B cell (primary cell): ENCODE measurements around the gene SDCCAG8. TPM values are rescaled to one million over a fixed set of nuclear protein-coding genes. Genes with fewer than 3 reads are reported as not detected.
A peak's percentile ranks its signal among the peaks of the same experiment; 100 is the strongest.

ENCODE experiments used
- ATAC-seq: fragments of 200-7000 bp; cut with Tn5 transposase; one replicate; pipeline ENCODE4 v1.10.0; 2021; ENCODE audit warnings: low read depth, mild to moderate bottlenecking, moderate number of reproducible peaks, moderate library complexity
- CTCF ChIA-PET: fragments of 350-600 bp; sonication (Branson Sonifier 250); formaldehyde crosslinking; loops from one replicate; lab custom pipeline; 2021; ENCODE audit warnings: antibody characterized with exemption, inconsistent platforms; lab: Charles Lee
- POLR2A ChIA-PET: fragments of 350-600 bp; sonication (Branson Sonifier 250); formaldehyde crosslinking; loops from one replicate; lab custom pipeline; 2021; ENCODE audit warnings: antibody characterized with exemption; lab: Charles Lee
- DNase-seq: peaks from one replicate; pipeline ENCODE4 v3.0.0; 2013
- H2AFZ ChIP-seq: 2 replicates; pipeline ENCODE4 v1.6.1; 2012; ENCODE audit warnings: mild to moderate bottlenecking, low read depth, low read length; ENCODE audit not compliant: insufficient read depth, poor library complexity, severe bottlenecking
- H3K27ac ChIP-seq, 2 donors: 1 replicate in 1 of 2; 2 replicates in 1 of 2; pipeline ENCODE4 v1.5.1; 2012 to 2013; ENCODE audit warnings: low read length in 2 of 2, mild to moderate bottlenecking in 2 of 2, moderate library complexity in 1 of 2
- H3K27me3 ChIP-seq, 4 experiments: fragments of 200-600 bp in 1 of 4; sonication (generic) in 1 of 4; replicated peaks in 1 of 4; 1 replicate in 2 of 4; 2 replicates in 2 of 4; pipeline versions ENCODE4 v1.6.1 to v1.7.0; 2013 to 2016; ENCODE audit warnings: low read length in 3 of 4, mild to moderate bottlenecking in 2 of 4, mixed read lengths in 1 of 4, moderate library complexity in 1 of 4; ENCODE audit not compliant: insufficient read depth in 4 of 4, control insufficient read depth in 3 of 4; ENCODE audit errors: control extremely low read depth in 1 of 4
- H3K36me3 ChIP-seq, 2 experiments: replicated peaks in 1 of 2; 1 replicate in 1 of 2; 2 replicates in 1 of 2; pipeline versions ENCODE4 v1.6.1 to v1.7.1; 2013; ENCODE audit warnings: low read length in 1 of 2; ENCODE audit not compliant: insufficient read depth in 2 of 2, control insufficient read depth in 1 of 2; ENCODE audit errors: control extremely low read depth in 1 of 2, extremely low read depth in 1 of 2
- H3K4me1 ChIP-seq, 2 donors: fragments of 200-600 bp in 1 of 2; sonication (generic) in 1 of 2; 1 replicate in 1 of 2; 2 replicates in 1 of 2; pipeline versions ENCODE4 v1.5.1 to v1.6.1; 2013 to 2017; ENCODE audit warnings: low read length in 2 of 2; ENCODE audit not compliant: control insufficient read depth in 2 of 2, insufficient read depth in 2 of 2
- H3K4me2 ChIP-seq: replicated peaks from 2 replicates; pipeline ENCODE3; 2012; ENCODE audit warnings: mild to moderate bottlenecking, low read depth, low read length; ENCODE audit not compliant: poor library complexity, severe bottlenecking
- H3K4me3 ChIP-seq, 5 experiments: fragments of 200-600 bp in 1 of 5; sonication (generic) in 1 of 5; 1 replicate in 3 of 5; 2 replicates in 2 of 5; pipeline versions ENCODE4 v1.5.1 to v1.7.0; 2011 to 2016; ENCODE audit warnings: low read length in 4 of 5, mild to moderate bottlenecking in 4 of 5, low read depth in 2 of 5, control low read depth in 1 of 5, moderate library complexity in 1 of 5; ENCODE audit not compliant: insufficient read depth in 1 of 5; ENCODE audit errors: control extremely low read depth in 1 of 5, extremely low read depth in 1 of 5
- H3K79me2 ChIP-seq: fragments of 200-600 bp; sonication (generic); one replicate; pipeline ENCODE4 v1.6.0; 2016; ENCODE audit warnings: low read length; ENCODE audit not compliant: control insufficient read depth, insufficient read depth
- H3K9ac ChIP-seq: fragments of 200-600 bp; sonication (generic); 2 replicates; pipeline ENCODE4 v1.6.1; 2017; ENCODE audit warnings: mild to moderate bottlenecking, low read length, moderate library complexity
- H3K9me3 ChIP-seq, 3 donors: one replicate each; pipeline versions ENCODE4 v1.6.1 to v1.7.1; 2013; ENCODE audit warnings: low read length in 2 of 3; ENCODE audit not compliant: control insufficient read depth in 2 of 3, insufficient read depth in 1 of 3; ENCODE audit errors: control extremely low read depth in 1 of 3
- H4K20me1 ChIP-seq: 2 replicates; pipeline ENCODE4 v1.6.0; 2012; ENCODE audit warnings: mild to moderate bottlenecking, low read length; ENCODE audit not compliant: insufficient read depth, control insufficient read depth, poor library complexity, severe bottlenecking
- H3K27ac Mint-ChIP-seq: one replicate; pipeline ENCODE4 v1.8.0; 2021; ENCODE audit warnings: mixed read lengths
- H3K27me3 Mint-ChIP-seq: one replicate; pipeline ENCODE4 v1.8.0; 2021; ENCODE audit warnings: mixed read lengths
- H3K4me1 Mint-ChIP-seq: one replicate; pipeline ENCODE4 v1.8.0; 2021; ENCODE audit warnings: mixed read lengths
- H3K4me3 Mint-ChIP-seq: one replicate; pipeline ENCODE4 v1.8.0; 2021; ENCODE audit warnings: mixed read lengths
- H3K9me3 Mint-ChIP-seq: one replicate; pipeline ENCODE4 v1.8.0; 2022; ENCODE audit warnings: mixed read lengths; ENCODE audit not compliant: insufficient read depth
- EZH2 ChIP-seq: IDR thresholded peaks from 2 replicates; pipeline ENCODE4 v1.6.1; 2012; ENCODE audit warnings: borderline replicate concordance, low read depth, mild to moderate bottlenecking, moderate library complexity, low read length; ENCODE audit not compliant: insufficient read depth, poor library complexity, severe bottlenecking
- WGBS: methylation state at CpG from one replicate; pipeline ENCODE4 v1.1.5; 2013; ENCODE audit warnings: missing lambda C conversion rate; ENCODE audit not compliant: insufficient coverage; 5-methylcytosine and 5-hydroxymethylcytosine counted together
- intact Hi-C: fragments of 100-400 bp; cut with micrococcal nuclease; formaldehyde crosslinking; loops from one replicate; pipeline ENCODE4 v1.10.0; 2022
- polyA plus RNA-seq: library from polyadenylated mRNA; depleted of rRNA; stranded (reverse); fragments of >200 nt; gene quantifications from 2 replicates; pipeline ENCODE4 v1.2.3, GENCODE V29; 2012
- total RNA-seq, 2 donors: library from RNA; stranded (reverse); fragments of 120-200 nt in 1 of 2; gene quantifications; 1 replicate in 1 of 2; 2 replicates in 1 of 2; pipeline versions ENCODE4 v1.2.3 to v1.2.4, GENCODE V29; 2013 to 2022
- TF ChIP-seq, protein P1 (sequence below): fragments of 200-600 bp; IDR thresholded peaks from one replicate; pipeline ENCODE4 v1.8.0; 2022; ENCODE audit warnings: antibody characterized with exemption, mild to moderate bottlenecking

SDCCAG8 gene
- total and polyA plus RNA-seq, 2 donors (not counting 1 experiment from before 2014, with no cell fraction given), result 37.1 to 60.7 TPM

DNA sequence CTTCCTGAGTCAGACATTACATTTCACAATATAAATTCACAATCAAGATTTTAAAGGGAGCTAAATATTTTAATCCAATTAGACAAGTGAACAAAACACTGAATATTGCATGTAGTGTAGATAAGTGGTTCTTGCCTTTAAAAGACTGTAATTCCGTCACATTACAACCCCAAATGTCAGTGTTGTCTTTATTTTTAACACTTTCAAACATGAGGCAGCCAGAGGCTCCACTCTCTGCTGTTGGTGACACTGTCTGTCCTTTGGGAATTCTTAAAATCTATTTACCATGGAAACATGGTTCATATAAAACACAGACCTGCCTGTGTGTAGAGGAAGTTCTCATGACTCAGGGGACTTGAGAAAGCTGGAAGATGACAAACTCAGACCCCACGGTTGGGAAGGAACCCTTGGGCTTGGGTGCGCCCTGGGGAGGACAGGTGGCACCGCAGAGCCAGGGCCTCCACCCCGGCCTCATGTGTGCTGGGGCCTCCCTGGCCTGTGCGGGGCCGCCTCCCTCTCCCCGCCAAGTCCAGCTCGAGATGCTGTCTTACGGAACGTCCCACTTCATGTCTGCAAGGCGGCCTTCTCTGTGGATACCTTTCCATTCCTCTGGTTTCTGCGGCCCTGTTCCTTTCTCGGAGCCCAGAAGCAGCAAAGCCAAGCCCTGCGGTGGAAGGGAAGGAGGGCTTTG, 239.0 kb downstream of the SDCCAG8 start:
- peaks cover 0 to 9% of the 10 kb centered on the region in 2 experiments for H3K36me3 ChIP-seq
- no peak overlapping the region for H2AFZ ChIP-seq
- H4K20me1 ChIP-seq, result no peaks in the 10 kb centered on the region
- POLR2A ChIA-PET, result no interaction called here
- Mint-ChIP-seq H3K27me3 (no peaks in the 10 kb centered on the region), H3K9me3 (no peaks in the 10 kb centered on the region), H3K4me1 (peaks cover 8% of the 10 kb centered on the region), H3K27ac (no peak overlapping the region), H3K4me3 (no peak overlapping the region)
- H3K4me2 ChIP-seq, result no peak overlapping the region
- no peak for DNase-seq
- no peak overlapping the region for H3K27ac ChIP-seq
- H3K4me1 ChIP-seq, result peaks cover 9 to 12% of the 10 kb centered on the region in 2 donors
- intact Hi-C loops, result no loop called here
- H3K4me3 ChIP-seq, result no peak overlapping the region
- no peak for ATAC-seq
- no peak for TF ChIP-seq EZH2
- TF ChIP-seq, protein P1, sequence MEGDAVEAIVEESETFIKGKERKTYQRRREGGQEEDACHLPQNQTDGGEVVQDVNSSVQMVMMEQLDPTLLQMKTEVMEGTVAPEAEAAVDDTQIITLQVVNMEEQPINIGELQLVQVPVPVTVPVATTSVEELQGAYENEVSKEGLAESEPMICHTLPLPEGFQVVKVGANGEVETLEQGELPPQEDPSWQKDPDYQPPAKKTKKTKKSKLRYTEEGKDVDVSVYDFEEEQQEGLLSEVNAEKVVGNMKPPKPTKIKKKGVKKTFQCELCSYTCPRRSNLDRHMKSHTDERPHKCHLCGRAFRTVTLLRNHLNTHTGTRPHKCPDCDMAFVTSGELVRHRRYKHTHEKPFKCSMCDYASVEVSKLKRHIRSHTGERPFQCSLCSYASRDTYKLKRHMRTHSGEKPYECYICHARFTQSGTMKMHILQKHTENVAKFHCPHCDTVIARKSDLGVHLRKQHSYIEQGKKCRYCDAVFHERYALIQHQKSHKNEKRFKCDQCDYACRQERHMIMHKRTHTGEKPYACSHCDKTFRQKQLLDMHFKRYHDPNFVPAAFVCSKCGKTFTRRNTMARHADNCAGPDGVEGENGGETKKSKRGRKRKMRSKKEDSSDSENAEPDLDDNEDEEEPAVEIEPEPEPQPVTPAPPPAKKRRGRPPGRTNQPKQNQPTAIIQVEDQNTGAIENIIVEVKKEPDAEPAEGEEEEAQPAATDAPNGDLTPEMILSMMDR, result no peak
- WGBS, result 60% methylated on average over 14 of the region's 15 CpGs
- no peaks in the 10 kb centered on the region for H3K79me2 ChIP-seq
- H3K27me3 ChIP-seq, result no peaks in the 10 kb centered on the region
- CTCF ChIA-PET, result no interaction called here
- H3K9ac ChIP-seq, result no peak overlapping the region
- peaks cover 0 to 3% (median 0%) of the 10 kb centered on the region in 3 donors for H3K9me3 ChIP-seq

DNA sequence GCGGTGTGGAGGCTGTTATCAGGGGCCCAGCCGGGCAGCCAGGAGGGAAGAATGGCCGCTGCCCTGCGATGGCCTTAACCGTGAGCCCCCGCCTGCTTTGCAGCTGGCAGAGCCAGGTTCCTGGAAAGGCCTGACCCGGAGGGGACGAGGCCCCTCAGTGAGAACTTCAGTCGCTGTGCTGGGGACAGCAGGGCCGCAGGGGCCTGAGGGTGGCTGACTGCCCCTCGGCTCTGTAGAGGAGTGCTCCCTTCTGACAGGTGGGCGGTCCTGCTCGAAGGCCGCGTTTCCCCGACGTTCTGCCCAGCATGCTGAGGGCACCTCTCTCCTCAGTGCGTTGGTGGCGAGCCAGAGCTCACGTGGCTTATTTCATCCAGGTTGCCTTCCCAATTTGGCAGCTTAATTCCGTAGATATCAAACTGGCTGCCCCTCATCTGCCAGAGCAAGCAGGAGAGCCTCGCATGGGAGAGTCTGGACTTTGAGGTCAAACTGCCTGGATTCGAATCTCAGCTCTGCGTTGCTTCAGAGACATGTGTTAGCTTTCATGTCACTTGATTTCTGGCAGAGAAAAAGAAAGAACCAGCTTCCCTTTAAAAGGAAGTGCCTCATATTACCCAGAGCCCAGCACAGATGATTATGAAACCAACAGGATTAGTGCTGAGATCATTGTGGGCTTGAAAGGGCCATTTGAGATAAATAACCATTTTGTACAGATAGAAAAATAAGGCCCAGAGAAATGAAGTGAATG, 239.8 kb downstream of the SDCCAG8 start:
- WGBS, result 75% methylated on average over 23 of the region's 24 CpGs
- DNase-seq (no peak), ATAC-seq (no peak)
- Histone ChIP-seq H3K36me3 (peaks cover 0 to 5% of the 10 kb centered on the region in 2 experiments), H4K20me1 (no peaks in the 10 kb centered on the region), H3K4me3 (no peak overlapping the region), H2AFZ (peak overlapping the region; percentile 29), H3K27me3 (no peaks in the 10 kb centered on the region), H3K9me3 (peaks cover 0 to 3% (median 0%) of the 10 kb centered on the region in 3 donors), H3K9ac (no peak overlapping the region), H3K4me2 (peak overlapping the region; percentile 38), H3K27ac (peak overlapping the region in 1 of 2 donors; percentile 27), H3K4me1 (peaks cover 9 to 12% of the 10 kb centered on the region in 2 donors), H3K79me2 (no peaks in the 10 kb centered on the region)
- CTCF ChIA-PET, result no interaction called here
- H3K9me3 Mint-ChIP-seq, result no peaks in the 10 kb centered on the region
- no peaks in the 10 kb centered on the region for H3K27me3 Mint-ChIP-seq
- peak overlapping the region; percentile 34 for H3K27ac Mint-ChIP-seq
- H3K4me1 Mint-ChIP-seq, result peaks cover 8% of the 10 kb centered on the region
- POLR2A ChIA-PET, result no interaction called here
- intact Hi-C loops, result no loop called here
- H3K4me3 Mint-ChIP-seq, result peak overlapping the region; percentile 14
- TF ChIP-seq EZH2, result no peak
- TF ChIP-seq, protein P1, result no peak
